ENCODE data around the gene B3GNT2. TPM values are rescaled to one million over a fixed set of nuclear protein-coding genes. Genes with fewer than 3 reads are reported as not detected.

The B3GNT2 gene
- total and polyA plus RNA-seq, 2 donors (not counting 3 experiments of a cell fraction or from before 2014, with no cell fraction given) = 9.5 to 21.2 TPM

DNA sequence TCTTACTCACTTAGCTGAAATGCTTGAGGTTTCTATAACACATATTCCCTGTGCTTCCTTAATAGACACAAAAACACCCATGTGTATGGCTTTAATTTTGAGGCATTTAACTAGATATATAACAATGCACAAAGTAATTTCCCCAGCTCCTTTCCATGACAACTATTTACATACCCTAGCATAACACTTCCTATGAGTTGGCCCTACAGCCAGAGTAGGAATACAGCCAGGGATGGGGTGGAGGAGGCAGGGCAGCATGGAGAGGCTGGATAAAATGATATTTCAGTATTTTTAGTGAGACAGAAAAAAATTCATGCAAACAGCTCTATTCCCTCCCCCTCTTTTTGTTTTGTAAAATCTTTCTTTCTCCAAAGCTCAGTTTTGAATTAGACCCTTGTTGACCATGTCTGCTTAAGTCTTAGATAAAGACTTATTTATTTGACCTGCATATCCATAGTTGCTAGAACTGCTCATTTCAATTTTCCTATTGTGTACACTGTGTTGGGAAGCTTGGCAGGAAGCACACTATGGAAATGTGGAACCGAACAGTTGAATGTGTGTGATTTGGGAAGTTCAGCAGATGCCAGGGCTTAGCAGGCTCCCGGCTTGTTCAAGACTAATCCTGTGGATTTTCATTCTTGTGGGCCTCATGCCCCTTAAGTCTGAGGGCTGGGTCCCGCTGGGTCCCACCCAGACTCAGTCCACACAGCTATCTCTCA, 11.2 kb upstream of the B3GNT2 start:
- CTCF ChIA-PET = no interaction called here
- no peak overlapping the region for H3K4me2 ChIP-seq (ENCODE audit: insufficient read depth, low read length)

More for the DNA sequence above, 11.2 kb upstream of the B3GNT2 start:
- no TSS peak for BruUV-seq (replicated peaks)
- TF ChIP-seq GATA2 (IDR thresholded peaks at IDR 0.05; ENCODE audit: insufficient read depth, insufficient read length, low read depth, low read length) (no peak), FOS (IDR thresholded peaks at IDR 0.05; ENCODE audit: borderline replicate concordance, insufficient read depth, low read length) (no peak), POLR2A (IDR thresholded peaks at IDR 0.05; ENCODE audit: low read depth, low read length) (no peak), JUN (IDR thresholded peaks at IDR 0.05; ENCODE audit: borderline replicate concordance, insufficient read depth, insufficient read length, low read depth) (no peak), EZH2 (IDR thresholded peaks at IDR 0.05; ENCODE audit: borderline replicate concordance, low read depth, low read length, severe bottlenecking) (no peak), POLR2AphosphoS5 (IDR thresholded peaks at IDR 0.05; ENCODE audit: insufficient read depth, low read depth, low read length) (no peak), MYC (IDR thresholded peaks at IDR 0.05; ENCODE audit: low read depth, low read length) (no peak)
- TF ChIP-seq, protein P1, sequence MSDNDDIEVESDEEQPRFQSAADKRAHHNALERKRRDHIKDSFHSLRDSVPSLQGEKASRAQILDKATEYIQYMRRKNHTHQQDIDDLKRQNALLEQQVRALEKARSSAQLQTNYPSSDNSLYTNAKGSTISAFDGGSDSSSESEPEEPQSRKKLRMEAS (IDR thresholded peaks at IDR 0.05; ENCODE audit: insufficient read depth, insufficient read length) = no peak
- TF ChIP-seq, protein P2, sequence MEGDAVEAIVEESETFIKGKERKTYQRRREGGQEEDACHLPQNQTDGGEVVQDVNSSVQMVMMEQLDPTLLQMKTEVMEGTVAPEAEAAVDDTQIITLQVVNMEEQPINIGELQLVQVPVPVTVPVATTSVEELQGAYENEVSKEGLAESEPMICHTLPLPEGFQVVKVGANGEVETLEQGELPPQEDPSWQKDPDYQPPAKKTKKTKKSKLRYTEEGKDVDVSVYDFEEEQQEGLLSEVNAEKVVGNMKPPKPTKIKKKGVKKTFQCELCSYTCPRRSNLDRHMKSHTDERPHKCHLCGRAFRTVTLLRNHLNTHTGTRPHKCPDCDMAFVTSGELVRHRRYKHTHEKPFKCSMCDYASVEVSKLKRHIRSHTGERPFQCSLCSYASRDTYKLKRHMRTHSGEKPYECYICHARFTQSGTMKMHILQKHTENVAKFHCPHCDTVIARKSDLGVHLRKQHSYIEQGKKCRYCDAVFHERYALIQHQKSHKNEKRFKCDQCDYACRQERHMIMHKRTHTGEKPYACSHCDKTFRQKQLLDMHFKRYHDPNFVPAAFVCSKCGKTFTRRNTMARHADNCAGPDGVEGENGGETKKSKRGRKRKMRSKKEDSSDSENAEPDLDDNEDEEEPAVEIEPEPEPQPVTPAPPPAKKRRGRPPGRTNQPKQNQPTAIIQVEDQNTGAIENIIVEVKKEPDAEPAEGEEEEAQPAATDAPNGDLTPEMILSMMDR (IDR thresholded peaks at IDR 0.05; ENCODE audit: extremely low read depth in 1 of 2, insufficient read depth in 1 of 2, low read depth in 1 of 2, low read length in 2 of 2) = no peak
- FAIRE-seq (no peak), DNase-seq (ENCODE audit: low read depth, low spot score) (peak; percentile 42)
- H3K27ac ChIP-seq (ENCODE audit: insufficient read depth, low read depth, low read length) = no peak overlapping the region
- peaks cover 4 to 13% of the 10 kb centered on the region in 2 experiments for H3K27me3 ChIP-seq (ENCODE audit: control insufficient read depth in 2 of 2, insufficient read depth in 2 of 2, low read length in 2 of 2)
- no peaks in the 10 kb centered on the region for H3K4me1 ChIP-seq (ENCODE audit: control insufficient read depth, extremely low read depth, insufficient read depth, low read length)
- no peak overlapping the region for H3K9ac ChIP-seq (replicated peaks; ENCODE audit: extremely low read depth, insufficient read depth, low read length)
- intact Hi-C loops (cut with micrococcal nuclease) = no loop called here
- no peaks in the 10 kb centered on the region for H3K9me1 ChIP-seq (replicated peaks; ENCODE audit: control insufficient read depth, extremely low read depth, insufficient read depth, low read length)
- H3K4me3 ChIP-seq (replicated peaks in 1 of 3; ENCODE audit: insufficient read depth in 1 of 3, low read depth in 1 of 3, low read length in 3 of 3) = no peak overlapping the region
- no peaks in the 10 kb centered on the region for H3K36me3 ChIP-seq (ENCODE audit: control insufficient read depth in 2 of 2, extremely low read depth in 1 of 2, insufficient read depth in 2 of 2, low read length in 2 of 2)
- no peak overlapping the region for H2AFZ ChIP-seq (ENCODE audit: low read depth, low read length)
- POLR2A ChIA-PET = interaction anchor here (0.8 kb wide), 1 partner anchor 9 kb away, joined by 4 read pairs; no protein-coding TSS in a partner anchor
- H3K79me2 ChIP-seq (ENCODE audit: control insufficient read depth, insufficient read depth, low read length) = no peaks in the 10 kb centered on the region
- dilution Hi-C loops (cut with MboI; ENCODE audit: extremely low pct_ligation_motif_present, low sequenced_read_pairs) = no loop called here
- no peaks in the 10 kb centered on the region for H3K9me3 ChIP-seq (replicated peaks; ENCODE audit: control insufficient read depth, insufficient read depth, low read length)
- H4K20me1 ChIP-seq (replicated peaks; ENCODE audit: control insufficient read depth, extremely low read depth, insufficient read depth, low read length) = no peaks in the 10 kb centered on the region
